HEK293T (cell line): ENCODE data around the gene DES.

ENCODE experiments used
- ARNT ChIP-seq: fragments of 450-650 bp; IDR thresholded peaks from 2 replicates; pipeline ENCODE4 v1.6.1; 2017; ENCODE audit warnings: mild to moderate bottlenecking
- BHLHE40 ChIP-seq: fragments of 450-650 bp; IDR thresholded peaks from 2 replicates; pipeline ENCODE4 v1.6.1; 2016; ENCODE audit warnings: mild to moderate bottlenecking, moderate library complexity, borderline replicate concordance
- CTBP1 ChIP-seq: fragments of 450-650 bp; IDR thresholded peaks from 2 replicates; pipeline ENCODE4 v1.6.1; 2016; ENCODE audit warnings: borderline replicate concordance
- ELF4 ChIP-seq: fragments of 450-650 bp; IDR thresholded peaks from 2 replicates; pipeline ENCODE4 v1.6.1; 2017; ENCODE audit warnings: antibody characterized with exemption
- FOXK2 ChIP-seq: fragments of 450-650 bp; IDR thresholded peaks from 2 replicates; pipeline ENCODE4 v1.6.1; 2016; ENCODE audit warnings: mild to moderate bottlenecking
- L3MBTL2 ChIP-seq: fragments of 450-650 bp; conservative IDR thresholded peaks from 2 replicates; pipeline ENCODE4 v1.6.1; 2016; ENCODE audit warnings: mild to moderate bottlenecking
- LEF1 ChIP-seq: fragments of 450-650 bp; IDR thresholded peaks from 2 replicates; pipeline ENCODE4 v1.6.1; 2017; ENCODE audit warnings: mild to moderate bottlenecking, borderline replicate concordance
- NFRKB ChIP-seq: fragments of 450-650 bp; IDR thresholded peaks from 2 replicates; pipeline ENCODE4 v1.6.1; 2016; ENCODE audit warnings: mild to moderate bottlenecking, moderate library complexity
- PKNOX1 ChIP-seq: fragments of 450-650 bp; IDR thresholded peaks from 2 replicates; pipeline ENCODE4 v1.6.1; 2016
- SUZ12 ChIP-seq: fragments of 450-650 bp; IDR thresholded peaks from 2 replicates; pipeline ENCODE4 v1.6.1; 2016; ENCODE audit warnings: mild to moderate bottlenecking

GRCh38 chr2:219441451-219442255 lies 23.5 kb downstream of the DES start:
- TF ChIP-seq ELF4 (no peak), NFRKB (no peak), LEF1 (no peak), SUZ12 (no peak), BHLHE40 (no peak), L3MBTL2 (no peak), PKNOX1 (no peak), FOXK2 (no peak), ARNT (no peak), CTBP1 (no peak)
